Endothelial cell of umbilical vein (primary cell): ENCODE measurements around the gene DDX51. TPM values are rescaled to one million over a fixed set of nuclear protein-coding genes. Genes with fewer than 3 reads are reported as not detected.

Source experiments
- BruUV-seq: library from RNA; stranded (reverse); fragments of 400-500 nt; replicated peaks from 2 replicates; lab custom pipeline; 2021; lab: Mats Ljungman, UMichigan
- CTCF ChIA-PET: fragments of 300-600, 350-600 bp; sonication (Branson Sonifier 250); formaldehyde crosslinking; loops from one replicate; lab custom pipeline; 2021; ENCODE audit warnings: antibody characterized with exemption, inconsistent platforms; lab: Charles Lee
- POLR2A ChIA-PET: fragments of 300-600, 350-600 bp; sonication (Branson Sonifier 250); formaldehyde crosslinking; loops from one replicate; lab custom pipeline; 2021; ENCODE audit warnings: antibody characterized with exemption, inconsistent platforms; lab: Charles Lee
- DNase-seq: peaks from one replicate; pipeline ENCODE4 v3.0.0-alpha.2; 2011; ENCODE audit warnings: low read depth, low spot score
- FAIRE-seq: peaks from 2 replicates; lab custom pipeline; 2011; peaks lifted over from hg19 to GRCh38; lab: Jason Lieb, UNC
- H2AFZ ChIP-seq: 2 replicates; pipeline ENCODE4 v1.6.0; 2012; ENCODE audit warnings: low read depth, low read length, control low read depth, inconsistent platforms
- H3K27ac ChIP-seq: 2 replicates; pipeline ENCODE4 v1.5.1; 2011; ENCODE audit warnings: low read depth, mild to moderate bottlenecking, control low read depth, low read length, moderate library complexity; ENCODE audit not compliant: insufficient read depth
- H3K27me3 ChIP-seq, 2 experiments: 2 replicates each; pipeline versions ENCODE4 v1.6.0 to v1.6.1; 2011; ENCODE audit warnings: low read length in 2 of 2, mixed read lengths in 1 of 2; ENCODE audit not compliant: control insufficient read depth in 2 of 2, insufficient read depth in 2 of 2
- H3K36me3 ChIP-seq, 2 experiments: 2 replicates in 1 of 2; 3 replicates in 1 of 2; pipeline ENCODE4 v1.5.1; 2011; ENCODE audit warnings: low read length in 2 of 2, mild to moderate bottlenecking in 1 of 2, moderate library complexity in 1 of 2; ENCODE audit not compliant: control insufficient read depth in 2 of 2, insufficient read depth in 2 of 2; ENCODE audit errors: extremely low read depth in 1 of 2
- H3K4me1 ChIP-seq: 3 replicates; pipeline ENCODE4 v1.5.1; 2011; ENCODE audit warnings: mild to moderate bottlenecking, low read length; ENCODE audit not compliant: control insufficient read depth, insufficient read depth; ENCODE audit errors: extremely low read depth
- H3K4me2 ChIP-seq: 2 replicates; pipeline ENCODE4 v1.6.1; 2011; ENCODE audit warnings: low read length, control low read depth, mixed read lengths; ENCODE audit not compliant: insufficient read depth
- H3K4me3 ChIP-seq, 3 experiments: fragments of 200-600 bp in 1 of 3; sonication (generic), shearing (Covaris generic) in 1 of 3; replicated peaks in 1 of 3; 2 replicates each; pipeline ENCODE4 v1.5.1; 2011 to 2016; ENCODE audit warnings: control low read depth in 3 of 3, low read length in 3 of 3, mild to moderate bottlenecking in 2 of 3, inconsistent platforms in 1 of 3, low read depth in 1 of 3, moderate library complexity in 1 of 3; ENCODE audit not compliant: insufficient read depth in 1 of 3
- H3K79me2 ChIP-seq: 2 replicates; pipeline ENCODE4 v1.6.0; 2012; ENCODE audit warnings: low read length, inconsistent platforms; ENCODE audit not compliant: control insufficient read depth, insufficient read depth
- H3K9ac ChIP-seq: replicated peaks from 2 replicates; pipeline ENCODE3; 2011; ENCODE audit warnings: low read length, control low read depth; ENCODE audit not compliant: insufficient read depth; ENCODE audit errors: extremely low read depth
- H3K9me1 ChIP-seq: replicated peaks from 3 replicates; pipeline ENCODE4 v1.6.0; 2011; ENCODE audit warnings: mild to moderate bottlenecking, low read length; ENCODE audit not compliant: control insufficient read depth, insufficient read depth; ENCODE audit errors: extremely low read depth
- H3K9me3 ChIP-seq: replicated peaks from 2 replicates; pipeline ENCODE4 v1.5.1; 2012; ENCODE audit warnings: low read length, inconsistent platforms; ENCODE audit not compliant: control insufficient read depth, insufficient read depth
- H4K20me1 ChIP-seq: replicated peaks from 2 replicates; pipeline ENCODE3; 2011; ENCODE audit warnings: mild to moderate bottlenecking, low read length; ENCODE audit not compliant: control insufficient read depth, insufficient read depth; ENCODE audit errors: extremely low read depth
- FOS ChIP-seq: IDR thresholded peaks from 2 replicates; pipeline ENCODE4 v1.6.1; 2011; ENCODE audit warnings: mild to moderate bottlenecking, low read length, moderate library complexity, borderline replicate concordance; ENCODE audit not compliant: insufficient read depth
- GATA2 ChIP-seq: IDR thresholded peaks from 2 replicates; pipeline ENCODE4 v1.7.0; 2011; ENCODE audit warnings: low read depth, mild to moderate bottlenecking, moderate library complexity, mixed read lengths, low read length; ENCODE audit not compliant: insufficient read length, insufficient read depth
- JUN ChIP-seq: IDR thresholded peaks from 2 replicates; pipeline ENCODE4 v1.6.1; 2011; ENCODE audit warnings: borderline replicate concordance, low read depth; ENCODE audit not compliant: insufficient read length, insufficient read depth
- MYC ChIP-seq: IDR thresholded peaks from one replicate; pipeline ENCODE4 v1.6.1; 2011; ENCODE audit warnings: mild to moderate bottlenecking, low read depth, low read length
- POLR2A ChIP-seq: IDR thresholded peaks from 2 replicates; pipeline ENCODE4 v1.6.1; 2012; ENCODE audit warnings: low read depth, mild to moderate bottlenecking, control low read depth, low read length
- POLR2AphosphoS5 ChIP-seq: IDR thresholded peaks from 2 replicates; pipeline ENCODE4 v1.6.1; 2012; ENCODE audit warnings: low read depth, mild to moderate bottlenecking, control low read depth, low read length, moderate library complexity; ENCODE audit not compliant: insufficient read depth
- dilution Hi-C: fragments of 300-500 bp; cut with MboI; formaldehyde crosslinking; loops from one replicate; pipeline ENCODE4 v1.15.0; 2019; ENCODE audit warnings: low sequenced_read_pairs; ENCODE audit not compliant: extremely low pct_ligation_motif_present
- intact Hi-C: fragments of 100-400 bp; cut with micrococcal nuclease; formaldehyde crosslinking; loops from one replicate; pipeline ENCODE4 v1.10.0; 2022
- polyA plus RNA-seq, 4 experiments: library from polyadenylated mRNA; depleted of rRNA in 3 of 4; stranded (reverse) in 3 of 4; unstranded in 1 of 4; fragments of >200 nt; gene quantifications; 2 replicates each; pipeline versions ENCODE4 v1.2.1 to v1.2.3, GENCODE V29; 2011 to 2012; ENCODE audit warnings: missing spikeins in 1 of 4
- total RNA-seq: library from RNA; stranded (reverse); gene quantifications from 2 replicates; pipeline ENCODE4 v1.2.3, GENCODE V29; 2021

DDX51 gene
- total and polyA plus RNA-seq, 2 donors (not counting 3 experiments of a cell fraction or from before 2014, with no cell fraction given) = 11.4 to 23.5 TPM

GRCh38 chr12:132100306-132101065 lies 43.6 kb downstream of the DDX51 start:
- Histone ChIP-seq H3K27ac (no peak overlapping the region), H4K20me1 (no peaks in the 10 kb centered on the region), H2AFZ (no peak overlapping the region), H3K9me3 (no peaks in the 10 kb centered on the region), H3K4me3 (no peak overlapping the region), H3K9ac (no peak overlapping the region), H3K27me3 (no peaks in the 10 kb centered on the region), H3K4me1 (no peaks in the 10 kb centered on the region), H3K79me2 (peaks cover 4% of the 10 kb centered on the region), H3K4me2 (no peak overlapping the region), H3K36me3 (peaks cover 0 to 11% of the 10 kb centered on the region in 2 experiments), H3K9me1 (no peaks in the 10 kb centered on the region)
- intact Hi-C loops = no loop called here
- ChIA-PET POLR2A (no interaction called here), CTCF (no interaction called here)
- no peak for TF ChIP-seq GATA2
- no peak for TF ChIP-seq MYC
- no peak for TF ChIP-seq POLR2A
- BruUV-seq = no TSS peak
- dilution Hi-C loops = no loop called here
- DNase-seq (no peak), FAIRE-seq (no peak)

GRCh38 chr12:132099739-132100138 lies 44.4 kb downstream of the DDX51 start:
- Histone ChIP-seq H3K4me3 (no peak overlapping the region), H3K27me3 (no peaks in the 10 kb centered on the region), H3K9me1 (no peaks in the 10 kb centered on the region), H3K4me1 (no peaks in the 10 kb centered on the region), H3K9me3 (no peaks in the 10 kb centered on the region), H3K4me2 (no peak overlapping the region), H3K36me3 (peaks cover 0 to 7% of the 10 kb centered on the region in 2 experiments), H3K27ac (no peak overlapping the region), H3K79me2 (peaks cover 4% of the 10 kb centered on the region), H4K20me1 (no peaks in the 10 kb centered on the region), H3K9ac (no peak overlapping the region), H2AFZ (no peak overlapping the region)
- intact Hi-C loops (no loop called here), dilution Hi-C loops (no loop called here)
- no TSS peak for BruUV-seq
- ChIA-PET POLR2A (no interaction called here), CTCF (no interaction called here)
- FAIRE-seq (no peak), DNase-seq (no peak)
- no peak for TF ChIP-seq JUN
- no peak for TF ChIP-seq FOS
- no peak for TF ChIP-seq POLR2AphosphoS5
